ENCODE measurements around the gene HEATR5A. TPM values are rescaled to one million over a fixed set of nuclear protein-coding genes. Genes with fewer than 3 reads are reported as not detected.

HEATR5A gene
- total RNA-seq, 1 donor from 2014 or later, result 56.2 TPM

DNA sequence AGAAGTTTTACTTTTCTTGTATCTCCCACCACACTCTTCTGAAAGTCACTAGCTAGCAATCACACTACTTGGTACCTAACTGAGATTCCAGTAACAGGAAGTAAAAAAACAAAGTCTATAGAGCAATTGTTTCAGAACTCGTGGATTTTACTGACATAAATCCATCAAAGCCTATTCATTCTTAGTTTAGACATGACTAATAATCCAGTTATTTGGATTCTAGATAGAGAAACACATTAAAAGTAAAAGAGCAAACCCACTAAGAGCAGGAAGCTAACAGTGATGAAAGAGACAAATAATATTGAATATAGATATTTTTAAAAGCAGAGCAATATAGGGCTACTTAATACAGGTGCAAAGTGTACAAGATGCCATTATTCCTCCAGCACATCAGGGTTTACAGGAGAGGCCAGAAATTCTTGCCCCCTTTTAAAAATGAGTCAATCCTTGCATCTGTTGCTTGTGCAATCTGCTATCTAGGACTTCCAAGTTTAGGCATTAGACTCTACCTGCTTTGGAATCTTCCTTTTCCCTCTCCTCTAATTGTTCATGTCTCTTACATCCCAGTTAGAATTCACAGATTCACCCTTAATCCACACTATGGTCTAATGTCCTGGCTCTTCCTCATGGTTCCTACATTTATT lies 6.0 kb downstream of the HEATR5A start:
- TF ChIP-seq, protein P1, sequence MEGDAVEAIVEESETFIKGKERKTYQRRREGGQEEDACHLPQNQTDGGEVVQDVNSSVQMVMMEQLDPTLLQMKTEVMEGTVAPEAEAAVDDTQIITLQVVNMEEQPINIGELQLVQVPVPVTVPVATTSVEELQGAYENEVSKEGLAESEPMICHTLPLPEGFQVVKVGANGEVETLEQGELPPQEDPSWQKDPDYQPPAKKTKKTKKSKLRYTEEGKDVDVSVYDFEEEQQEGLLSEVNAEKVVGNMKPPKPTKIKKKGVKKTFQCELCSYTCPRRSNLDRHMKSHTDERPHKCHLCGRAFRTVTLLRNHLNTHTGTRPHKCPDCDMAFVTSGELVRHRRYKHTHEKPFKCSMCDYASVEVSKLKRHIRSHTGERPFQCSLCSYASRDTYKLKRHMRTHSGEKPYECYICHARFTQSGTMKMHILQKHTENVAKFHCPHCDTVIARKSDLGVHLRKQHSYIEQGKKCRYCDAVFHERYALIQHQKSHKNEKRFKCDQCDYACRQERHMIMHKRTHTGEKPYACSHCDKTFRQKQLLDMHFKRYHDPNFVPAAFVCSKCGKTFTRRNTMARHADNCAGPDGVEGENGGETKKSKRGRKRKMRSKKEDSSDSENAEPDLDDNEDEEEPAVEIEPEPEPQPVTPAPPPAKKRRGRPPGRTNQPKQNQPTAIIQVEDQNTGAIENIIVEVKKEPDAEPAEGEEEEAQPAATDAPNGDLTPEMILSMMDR (IDR thresholded peaks at IDR 0.05), result no peak
- Mint-ChIP-seq H3K9me3 (ENCODE audit: unreplicated experiment) (no peaks in the 10 kb centered on the region), H3K27me3 (ENCODE audit: unreplicated experiment) (no peaks in the 10 kb centered on the region), H3K4me3 (ENCODE audit: unreplicated experiment) (no peak overlapping the region), H3K27ac (ENCODE audit: unreplicated experiment) (peak overlapping the region; percentile 11), H3K36me3 (ENCODE audit: unreplicated experiment) (peaks cover 3% of the 10 kb centered on the region), H3K4me1 (ENCODE audit: unreplicated experiment) (peaks cover 41% of the 10 kb centered on the region)
- no peak for DNase-seq (ENCODE audit: extremely low spot score, unreplicated experiment)

DNA sequence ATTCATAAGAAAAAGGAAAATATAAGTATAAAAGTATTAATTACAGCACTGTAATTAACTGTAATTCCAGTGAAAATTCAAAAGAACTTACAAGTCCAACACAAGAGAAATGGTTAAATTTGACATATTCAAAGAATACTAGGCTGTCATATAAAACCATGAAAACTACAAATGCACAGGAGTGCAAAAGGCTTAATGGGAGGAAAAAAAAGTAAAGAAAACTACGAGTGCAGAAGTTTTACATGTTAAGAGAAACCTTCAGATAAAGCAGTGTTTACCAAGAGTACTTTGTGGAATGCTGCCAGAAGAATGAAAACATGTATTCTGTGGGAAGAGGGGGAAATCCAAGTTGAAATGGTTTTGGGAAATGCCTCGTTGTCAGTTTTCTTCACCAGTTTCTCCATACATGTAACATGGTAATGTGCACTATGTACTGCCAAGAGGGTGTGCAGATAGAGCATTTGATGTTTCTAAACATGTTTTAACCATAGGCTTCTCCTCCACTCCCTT lies 9.1 kb downstream of the HEATR5A start:
- H3K27me3 Mint-ChIP-seq (ENCODE audit: unreplicated experiment), result no peaks in the 10 kb centered on the region
- DNase-seq (ENCODE audit: extremely low spot score, unreplicated experiment), result no peak
- H3K27ac Mint-ChIP-seq (ENCODE audit: unreplicated experiment), result no peak overlapping the region
- TF ChIP-seq, protein P1 (IDR thresholded peaks at IDR 0.05), result no peak
- H3K9me3 Mint-ChIP-seq (ENCODE audit: unreplicated experiment), result no peaks in the 10 kb centered on the region
- peaks cover 3% of the 10 kb centered on the region for H3K36me3 Mint-ChIP-seq (ENCODE audit: unreplicated experiment)
- H3K4me3 Mint-ChIP-seq (ENCODE audit: unreplicated experiment), result no peak overlapping the region
- H3K4me1 Mint-ChIP-seq (ENCODE audit: unreplicated experiment), result peaks cover 24% of the 10 kb centered on the region

DNA sequence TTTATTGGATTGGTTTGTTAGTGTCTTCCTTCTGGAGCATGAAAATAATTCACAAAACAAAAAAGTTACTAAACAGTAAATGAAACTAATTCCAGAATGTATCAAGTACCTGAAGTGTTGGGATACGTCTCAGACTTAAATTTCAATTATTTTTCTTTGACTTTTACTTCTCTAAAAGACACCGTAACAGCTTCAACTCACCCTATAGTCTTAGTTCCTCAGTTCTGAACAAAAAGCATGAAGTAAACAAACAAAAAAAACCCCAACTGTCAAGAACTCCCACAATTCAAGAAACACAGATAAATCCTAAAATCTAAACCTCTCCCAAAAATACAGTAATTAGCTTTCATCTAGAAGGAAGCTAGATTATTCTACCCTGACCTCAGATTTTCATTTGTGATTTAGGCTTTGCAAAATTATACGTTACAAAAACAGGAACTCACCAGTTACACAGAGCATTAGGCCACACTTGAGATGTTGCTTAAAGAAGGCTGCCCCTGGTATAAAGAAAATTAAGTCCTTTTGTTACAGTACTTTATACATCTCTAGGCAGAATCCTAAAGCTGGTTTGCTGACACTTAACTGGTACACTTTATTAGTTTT lies 10.2 kb downstream of the HEATR5A start:
- H3K4me1 Mint-ChIP-seq (ENCODE audit: unreplicated experiment), result peaks cover 26% of the 10 kb centered on the region
- no peak overlapping the region for H3K27ac Mint-ChIP-seq (ENCODE audit: unreplicated experiment)

DNA sequence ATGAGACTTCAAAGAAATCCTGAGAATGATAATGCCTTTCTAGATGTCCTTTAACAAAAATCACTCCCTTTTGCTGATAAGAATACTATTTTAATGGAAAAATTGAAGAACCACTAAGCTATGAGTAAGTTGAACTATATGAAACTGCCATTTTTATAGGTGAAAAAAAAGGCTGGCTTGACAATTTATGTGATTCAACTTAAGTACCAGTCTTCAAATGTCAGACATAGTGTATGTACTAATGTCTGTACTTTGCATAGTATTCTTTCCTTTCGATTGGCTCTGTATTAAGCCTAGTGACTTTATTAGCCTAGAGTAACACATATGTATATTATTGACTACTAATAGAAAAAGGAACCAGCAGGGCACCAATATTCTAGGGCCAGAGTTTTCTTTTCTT lies 11.9 kb downstream of the HEATR5A start:
- DNase-seq (ENCODE audit: extremely low spot score, unreplicated experiment), result no peak
- H3K4me3 Mint-ChIP-seq (ENCODE audit: unreplicated experiment), result no peak overlapping the region
- no peak overlapping the region for H3K27ac Mint-ChIP-seq (ENCODE audit: unreplicated experiment)
- no peaks in the 10 kb centered on the region for H3K27me3 Mint-ChIP-seq (ENCODE audit: unreplicated experiment)
- peaks cover 3% of the 10 kb centered on the region for H3K36me3 Mint-ChIP-seq (ENCODE audit: unreplicated experiment)
- H3K4me1 Mint-ChIP-seq (ENCODE audit: unreplicated experiment), result peaks cover 19% of the 10 kb centered on the region
- no peaks in the 10 kb centered on the region for H3K9me3 Mint-ChIP-seq (ENCODE audit: unreplicated experiment)
- TF ChIP-seq, protein P1 (IDR thresholded peaks at IDR 0.05), result no peak

More for the DNA sequence above, 10.2 kb downstream of the HEATR5A start:
- TF ChIP-seq, protein P1 (IDR thresholded peaks at IDR 0.05), result no peak
- no peaks in the 10 kb centered on the region for H3K27me3 Mint-ChIP-seq (ENCODE audit: unreplicated experiment)
- H3K9me3 Mint-ChIP-seq (ENCODE audit: unreplicated experiment), result no peaks in the 10 kb centered on the region
- H3K36me3 Mint-ChIP-seq (ENCODE audit: unreplicated experiment), result peaks cover 3% of the 10 kb centered on the region
- DNase-seq (ENCODE audit: extremely low spot score, unreplicated experiment), result no peak
- no peak overlapping the region for H3K4me3 Mint-ChIP-seq (ENCODE audit: unreplicated experiment)

DNA sequence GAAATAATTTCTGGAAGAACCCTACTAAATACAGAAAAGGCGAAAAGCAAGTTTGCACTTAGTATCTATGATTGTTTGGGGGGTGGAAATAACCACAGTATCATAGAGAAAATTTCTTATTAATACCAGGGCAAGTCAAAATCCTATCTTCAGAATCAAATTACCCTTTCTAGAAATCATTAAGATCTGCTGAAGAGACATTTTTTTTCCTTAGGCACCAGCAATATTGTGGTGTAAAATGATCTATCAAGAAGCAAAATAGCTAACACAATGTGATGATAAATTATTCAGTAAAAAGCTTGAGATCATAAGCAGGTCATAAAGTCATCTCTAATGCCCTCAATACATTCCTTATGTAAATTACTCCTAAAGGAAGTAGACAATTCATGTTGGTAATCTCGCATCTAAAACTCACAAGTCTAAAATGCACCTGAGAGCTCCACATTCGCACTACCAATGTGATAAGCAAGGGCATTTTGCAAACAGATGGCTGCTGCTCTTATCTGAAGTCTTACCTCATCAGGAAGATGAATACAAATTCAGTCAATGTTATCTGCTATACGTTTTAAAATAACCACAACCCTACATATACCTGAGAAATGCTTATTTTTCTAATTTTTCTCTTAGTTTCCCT lies 14.6 kb downstream of the HEATR5A start:
- no peak overlapping the region for H3K4me3 Mint-ChIP-seq (ENCODE audit: unreplicated experiment)

More for the DNA sequence above, 14.6 kb downstream of the HEATR5A start:
- H3K36me3 Mint-ChIP-seq (ENCODE audit: unreplicated experiment), result peaks cover 3% of the 10 kb centered on the region
- TF ChIP-seq, protein P1 (IDR thresholded peaks at IDR 0.05), result no peak
- H3K27me3 Mint-ChIP-seq (ENCODE audit: unreplicated experiment), result no peaks in the 10 kb centered on the region
- no peaks in the 10 kb centered on the region for H3K9me3 Mint-ChIP-seq (ENCODE audit: unreplicated experiment)
- peaks cover 11% of the 10 kb centered on the region for H3K4me1 Mint-ChIP-seq (ENCODE audit: unreplicated experiment)
- no peak overlapping the region for H3K27ac Mint-ChIP-seq (ENCODE audit: unreplicated experiment)
- no peak for DNase-seq (ENCODE audit: extremely low spot score, unreplicated experiment)

Data from osteocyte (in vitro differentiated cells).